Stimulated activated CD4-positive, alpha-beta T cell treated with anti-CD3 and anti-CD28 coated beads, Interleukin-4, amount 100 ng/mL, for 48 hours (primary cell): ENCODE results near the gene CORO1C.

Experiments used
- DNase-seq, 2 donors: peaks; one replicate each; pipeline ENCODE4 v3.0.0-alpha.2; 2020; ENCODE audit warnings: low read depth in 2 of 2

The CORO1C gene

GRCh38 chr12:108724890-108725151 is 6.5 kb downstream of the CORO1C start:
- no peak for DNase-seq

- no peak for DNase-seq
Measured at GRCh38 chr12:108724054-108724889, 7.0 kb downstream of the CORO1C start.

- DNase-seq = no peak
Measured at GRCh38 chr12:108722992-108723766, 8.1 kb downstream of the CORO1C start.

GRCh38 chr12:108722463-108722862 is 8.9 kb downstream of the CORO1C start:
- DNase-seq = no peak

GRCh38 chr12:108721824-108722223 is 9.5 kb downstream of the CORO1C start:
- DNase-seq = no peak

GRCh38 chr12:108720757-108721514 is 10.4 kb downstream of the CORO1C start:
- DNase-seq = no peak

- DNase-seq = no peak
Measured at GRCh38 chr12:108717243-108717642, 14.1 kb downstream of the CORO1C start.

GRCh38 chr12:108714866-108715265 is 16.5 kb downstream of the CORO1C start:
- no peak for DNase-seq

GRCh38 chr12:108713471-108713870 is 17.8 kb downstream of the CORO1C start:
- DNase-seq = no peak

GRCh38 chr12:108712925-108713203 is 18.5 kb downstream of the CORO1C start:
- no peak for DNase-seq

GRCh38 chr12:108712165-108712924 is 19.0 kb downstream of the CORO1C start:
- DNase-seq = no peak

GRCh38 chr12:108711489-108712164 is 19.7 kb downstream of the CORO1C start:
- no peak for DNase-seq

GRCh38 chr12:108709697-108710096 is 21.6 kb downstream of the CORO1C start:
- DNase-seq = no peak

GRCh38 chr12:108704527-108704926 is 26.8 kb downstream of the CORO1C start:
- DNase-seq = no peak

GRCh38 chr12:108702595-108703320 is 28.6 kb downstream of the CORO1C start:
- no peak for DNase-seq

GRCh38 chr12:108701779-108702441 is 29.4 kb downstream of the CORO1C start:
- no peak for DNase-seq

- no peak for DNase-seq
Measured at GRCh38 chr12:108700833-108701541, 30.3 kb downstream of the CORO1C start.

GRCh38 chr12:108699955-108700563 is 31.3 kb downstream of the CORO1C start:
- no peak for DNase-seq

- DNase-seq = no peak
Measured at GRCh38 chr12:108697905-108698304, 33.4 kb downstream of the CORO1C start.
